WTC11 (cell line): ENCODE measurements around the gene RPL11.

Experiments
- CTCF ChIP-seq: fragments of 200-600 bp; IDR thresholded peaks from 2 replicates; pipeline ENCODE4 v1.8.0; 2022; ENCODE audit warnings: antibody characterized with exemption
- JUN ChIP-seq: sonication (generic); formaldehyde crosslinking; IDR thresholded peaks from 2 replicates; pipeline ENCODE4 v1.8.0; 2023; ENCODE audit warnings: mild to moderate bottlenecking, missing genetic modification reagents
- KAT7 ChIP-seq: sonication (generic); formaldehyde crosslinking; IDR thresholded peaks from 2 replicates; pipeline ENCODE4 v1.8.1; 2023; ENCODE audit warnings: missing genetic modification reagents, mild to moderate bottlenecking, borderline replicate concordance
- NR2C2 ChIP-seq: sonication (generic); formaldehyde crosslinking; IDR thresholded peaks from 2 replicates; pipeline ENCODE4 v1.8.0; 2022; ENCODE audit warnings: mild to moderate bottlenecking, missing genetic modification reagents
- SMAD3 ChIP-seq: sonication (generic); formaldehyde crosslinking; IDR thresholded peaks from 2 replicates; pipeline ENCODE4 v1.8.0; 2022; ENCODE audit warnings: missing genetic modification reagents, mild to moderate bottlenecking, borderline replicate concordance
- USF1 ChIP-seq: sonication (generic); formaldehyde crosslinking; IDR thresholded peaks from 2 replicates; pipeline ENCODE4 v1.8.0; 2022; ENCODE audit warnings: mild to moderate bottlenecking, missing genetic modification reagents
- USF2 ChIP-seq: sonication (generic); formaldehyde crosslinking; IDR thresholded peaks from 2 replicates; pipeline ENCODE4 v1.8.1; 2023; ENCODE audit warnings: mild to moderate bottlenecking, missing genetic modification reagents, moderate library complexity
- ZNF423 ChIP-seq: fragments of 250-450 bp; sonication (Bioruptor Pico); IDR thresholded peaks from 2 replicates; pipeline ENCODE4 v2.1.2; 2022; ENCODE audit warnings: mild to moderate bottlenecking, moderate library complexity
- TF ChIP-seq, protein P1 (sequence below): sonication (generic); formaldehyde crosslinking; IDR thresholded peaks from 2 replicates; pipeline ENCODE4 v1.8.1; 2022; ENCODE audit warnings: missing genetic modification reagents, borderline replicate concordance
- TF ChIP-seq, protein P2 (sequence below): sonication (generic); formaldehyde crosslinking; conservative IDR thresholded peaks from 2 replicates; pipeline ENCODE4 v1.8.1; 2022; ENCODE audit warnings: mild to moderate bottlenecking, missing genetic modification reagents
- TF ChIP-seq, protein P3 (sequence below): sonication (generic); formaldehyde crosslinking; IDR thresholded peaks from 2 replicates; pipeline ENCODE4 v1.8.0; 2022; ENCODE audit warnings: mild to moderate bottlenecking, missing genetic modification reagents

DNA sequence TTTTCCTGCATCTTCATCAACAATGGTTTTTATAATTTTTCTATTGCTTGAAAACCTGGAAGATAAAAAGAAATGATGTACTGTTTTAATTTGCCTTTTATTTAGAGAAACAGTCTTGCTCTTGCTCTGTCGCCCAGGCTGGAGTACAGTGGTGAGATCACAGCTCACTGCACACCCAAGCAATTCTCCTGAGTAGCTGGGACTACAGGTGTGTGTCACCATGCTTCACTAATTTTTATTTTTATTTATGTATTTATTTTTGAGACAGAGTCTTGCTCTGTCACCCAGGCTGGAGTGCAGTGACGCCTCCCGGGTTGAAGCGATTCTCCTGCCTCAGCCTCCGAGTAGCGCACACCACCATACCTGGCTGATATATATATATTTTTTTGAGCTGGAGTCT lies 43.0 kb upstream of the RPL11 start:
- TF ChIP-seq KAT7 (CRISPR knock-in tag) (no peak), CTCF (no peak), JUN (CRISPR knock-in tag) (no peak), USF2 (CRISPR knock-in tag) (no peak), SMAD3 (no peak), ZNF423 (CRISPR knock-in tag) (no peak), NR2C2 (no peak), USF1 (CRISPR knock-in tag) (no peak)
- TF ChIP-seq, protein P1, sequence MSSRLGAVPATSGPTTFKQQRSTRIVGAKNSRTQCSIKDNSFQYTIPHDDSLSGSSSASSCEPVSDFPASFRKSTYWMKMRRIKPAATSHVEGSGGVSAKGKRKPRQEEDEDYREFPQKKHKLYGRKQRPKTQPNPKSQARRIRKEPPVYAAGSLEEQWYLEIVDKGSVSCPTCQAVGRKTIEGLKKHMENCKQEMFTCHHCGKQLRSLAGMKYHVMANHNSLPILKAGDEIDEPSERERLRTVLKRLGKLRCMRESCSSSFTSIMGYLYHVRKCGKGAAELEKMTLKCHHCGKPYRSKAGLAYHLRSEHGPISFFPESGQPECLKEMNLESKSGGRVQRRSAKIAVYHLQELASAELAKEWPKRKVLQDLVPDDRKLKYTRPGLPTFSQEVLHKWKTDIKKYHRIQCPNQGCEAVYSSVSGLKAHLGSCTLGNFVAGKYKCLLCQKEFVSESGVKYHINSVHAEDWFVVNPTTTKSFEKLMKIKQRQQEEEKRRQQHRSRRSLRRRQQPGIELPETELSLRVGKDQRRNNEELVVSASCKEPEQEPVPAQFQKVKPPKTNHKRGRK (CRISPR knock-in tag), result no peak
- TF ChIP-seq, protein P2, sequence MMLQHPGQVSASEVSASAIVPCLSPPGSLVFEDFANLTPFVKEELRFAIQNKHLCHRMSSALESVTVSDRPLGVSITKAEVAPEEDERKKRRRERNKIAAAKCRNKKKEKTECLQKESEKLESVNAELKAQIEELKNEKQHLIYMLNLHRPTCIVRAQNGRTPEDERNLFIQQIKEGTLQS (CRISPR knock-in tag), result no peak
- TF ChIP-seq, protein P3, sequence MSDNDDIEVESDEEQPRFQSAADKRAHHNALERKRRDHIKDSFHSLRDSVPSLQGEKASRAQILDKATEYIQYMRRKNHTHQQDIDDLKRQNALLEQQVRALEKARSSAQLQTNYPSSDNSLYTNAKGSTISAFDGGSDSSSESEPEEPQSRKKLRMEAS (CRISPR knock-in tag), result no peak
